ENCODE measurements around the gene DKC1.

- TF ChIP-seq SIN3A (IDR thresholded peaks at IDR 0.05; ENCODE audit: low read depth) (no peak), EZH2 (IDR thresholded peaks at IDR 0.05) (no peak), POLR2A (IDR thresholded peaks at IDR 0.05; ENCODE audit: borderline replicate concordance, extremely low read depth, insufficient read depth, insufficient read length) (no peak), CTCF (IDR thresholded peaks at IDR 0.05 in 2 of 3, conservative IDR thresholded peaks at IDR 0.05 in 1 of 3; ENCODE audit: borderline replicate concordance in 1 of 3, insufficient read depth in 1 of 3, low read depth in 2 of 3, low read length in 2 of 3) (no peak), REST (IDR thresholded peaks at IDR 0.05; ENCODE audit: low read depth) (no peak), SP1 (IDR thresholded peaks at IDR 0.05; ENCODE audit: low read depth) (no peak)
These were observed 12.8 kb upstream of the DKC1 start for GRCh38 chrX:154749856-154750255.

Measured in HCT116 (cell line).